Activated T-helper 17 cell treated with anti-CD3 and anti-CD28 coated beads, Interleukin-2, amount 50 U/mL, for 72 hours (primary cell): ENCODE results near the gene CENPM. TPM values are rescaled to one million over a fixed set of nuclear protein-coding genes. Genes with fewer than 3 reads are reported as not detected.

Experiments used
- ATAC-seq: fragments of 150-1000 bp; cut with Tn5 transposase; replicated peaks from 2 replicates; pipeline ENCODE4 v1.10.0; 2021; ENCODE audit warnings: mild to moderate bottlenecking, moderate library complexity
- H3K27ac Mint-ChIP-seq: one replicate; pipeline ENCODE4 v1.8.0; 2022; ENCODE audit warnings: mixed read lengths
- H3K27me3 Mint-ChIP-seq: one replicate; pipeline ENCODE4 v1.8.0; 2022; ENCODE audit warnings: mixed read lengths
- H3K36me3 Mint-ChIP-seq: one replicate; pipeline ENCODE4 v1.8.0; 2022; ENCODE audit warnings: low read depth, mild to moderate bottlenecking, mixed read lengths
- H3K4me1 Mint-ChIP-seq: one replicate; pipeline ENCODE4 v1.8.0; 2022; ENCODE audit warnings: mixed read lengths
- H3K4me3 Mint-ChIP-seq: one replicate; pipeline ENCODE4 v1.8.0; 2022; ENCODE audit warnings: mild to moderate bottlenecking, mixed read lengths
- H3K9me3 Mint-ChIP-seq: one replicate; pipeline ENCODE4 v1.8.0; 2022; ENCODE audit warnings: mixed read lengths
- total RNA-seq, 2 donors: library from RNA; stranded (reverse); gene quantifications; one replicate each; pipeline ENCODE4 v1.2.3, GENCODE V29; 2022

CENPM gene
- total RNA-seq, 2 donors from 2014 or later = 62.3 to 90.5 TPM

DNA sequence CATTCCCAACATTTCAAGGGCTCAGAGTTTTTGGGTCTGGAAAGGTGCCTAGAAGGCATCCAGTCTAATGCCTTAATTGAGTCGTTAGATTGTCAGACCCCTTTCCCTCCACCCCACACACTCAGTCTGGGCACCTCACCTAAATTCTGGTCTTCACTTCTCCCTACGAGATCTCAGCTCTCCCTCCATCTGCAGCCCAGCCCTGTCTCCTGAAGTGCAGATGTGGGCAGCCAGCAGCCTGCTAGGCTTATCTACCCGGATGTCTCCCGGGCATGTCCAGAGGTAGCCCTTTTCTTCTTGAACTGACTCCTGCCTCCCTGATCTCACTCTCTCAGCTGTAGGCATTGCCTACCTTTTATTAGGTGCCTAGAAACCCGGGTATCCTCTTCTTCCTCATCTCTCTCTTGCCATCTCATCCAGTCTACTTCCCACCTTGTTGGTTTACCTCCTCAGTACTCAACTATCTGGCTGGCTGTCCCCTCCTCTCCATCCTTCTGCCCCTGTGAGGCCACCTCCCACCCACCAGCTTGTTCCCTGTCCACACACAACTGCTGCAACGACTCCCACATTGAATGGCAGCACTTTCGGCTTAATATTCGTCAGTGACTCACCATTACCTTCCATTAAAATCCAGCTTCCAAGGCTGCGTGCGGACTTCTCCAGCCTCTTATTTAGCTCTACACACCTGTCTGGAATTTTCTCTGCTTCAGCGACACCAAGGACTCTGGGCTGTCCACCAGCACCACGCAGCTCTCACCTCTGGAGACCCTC lies 28.5 kb upstream of the CENPM start:
- H3K4me3 Mint-ChIP-seq = peak overlapping the region; percentile 73
- no peaks in the 10 kb centered on the region for H3K36me3 Mint-ChIP-seq
- no peak for ATAC-seq
- H3K27me3 Mint-ChIP-seq = peaks cover 17% of the 10 kb centered on the region
- H3K27ac Mint-ChIP-seq = no peak overlapping the region
- peaks cover 10% of the 10 kb centered on the region for H3K4me1 Mint-ChIP-seq
- no peaks in the 10 kb centered on the region for H3K9me3 Mint-ChIP-seq

DNA sequence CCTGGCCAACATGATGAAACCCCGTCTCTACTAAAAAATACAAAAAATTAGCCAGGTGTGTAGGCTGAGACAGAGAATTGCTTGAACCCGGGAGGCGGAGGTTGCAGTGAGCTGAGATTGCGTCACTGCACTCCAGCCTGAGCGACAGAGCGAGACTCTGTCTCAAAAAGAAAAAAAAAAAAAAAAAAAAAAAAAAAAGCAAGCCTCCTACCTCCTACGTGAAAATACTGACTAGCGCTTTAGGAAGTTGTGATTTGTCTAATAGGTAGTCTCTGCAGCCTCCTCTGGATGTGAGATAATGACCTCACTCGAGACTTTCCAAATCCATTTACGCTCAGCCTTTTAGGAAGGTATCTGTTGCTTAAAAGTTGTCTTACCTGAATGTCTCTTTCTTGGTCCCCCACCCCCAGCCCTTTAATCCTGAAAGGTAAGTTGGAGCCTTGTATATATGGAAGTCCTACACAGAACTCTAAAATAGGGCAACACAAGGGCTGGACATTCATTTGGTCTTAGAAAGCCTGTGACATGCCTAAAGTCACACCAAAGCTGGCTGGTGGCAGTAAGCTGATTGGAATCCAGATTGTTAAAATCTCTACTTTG lies 27.8 kb upstream of the CENPM start:
- Mint-ChIP-seq H3K36me3 (no peaks in the 10 kb centered on the region), H3K4me1 (peaks cover 10% of the 10 kb centered on the region), H3K27ac (no peak overlapping the region), H3K27me3 (peaks cover 17% of the 10 kb centered on the region), H3K9me3 (no peaks in the 10 kb centered on the region), H3K4me3 (peak overlapping the region; percentile 73)
- peak; percentile 83 for ATAC-seq

DNA sequence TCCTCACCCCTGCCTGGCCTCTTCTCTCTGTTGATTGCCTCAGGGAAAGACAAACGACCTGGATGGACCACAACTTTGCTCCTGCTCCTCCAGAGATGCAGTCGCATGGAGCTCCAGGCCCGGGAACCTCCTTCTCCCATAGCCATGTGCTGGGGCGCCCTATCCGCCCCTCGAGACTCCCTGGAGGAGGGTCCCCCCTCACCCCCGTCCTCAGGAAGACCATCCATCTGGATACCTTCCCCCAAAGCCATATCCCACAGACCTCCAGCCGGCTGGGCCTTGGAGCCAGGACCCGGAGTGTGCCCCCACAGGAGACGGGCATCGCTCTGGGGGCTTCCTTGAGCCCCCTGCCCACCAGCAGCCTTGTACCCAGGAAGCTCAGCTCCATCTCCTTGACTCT lies 24.5 kb upstream of the CENPM start:
- Mint-ChIP-seq H3K9me3 (no peaks in the 10 kb centered on the region), H3K4me1 (peaks cover 10% of the 10 kb centered on the region), H3K4me3 (no peak overlapping the region), H3K36me3 (no peaks in the 10 kb centered on the region), H3K27me3 (peaks cover 17% of the 10 kb centered on the region), H3K27ac (no peak overlapping the region)
- no peak for ATAC-seq

DNA sequence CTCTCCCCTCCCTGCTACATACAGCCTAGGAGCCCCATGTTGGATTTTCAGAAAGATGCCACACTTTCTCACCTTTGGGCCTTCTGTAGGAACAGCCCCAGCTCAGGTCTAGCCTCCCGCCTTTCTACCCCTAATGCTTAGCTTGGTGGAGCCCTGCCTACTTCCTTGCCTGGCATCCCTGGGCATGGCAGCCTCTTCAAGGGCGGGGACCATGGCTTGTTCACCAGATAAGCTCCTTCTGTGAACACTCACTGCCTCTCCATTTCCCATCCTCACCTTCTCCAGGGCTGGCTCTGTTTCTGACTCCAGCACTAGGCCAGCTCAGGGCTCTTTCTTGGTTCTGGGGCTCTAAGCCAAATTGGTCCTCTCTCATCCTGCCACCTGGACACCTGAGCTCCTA lies 23.6 kb upstream of the CENPM start:
- H3K27ac Mint-ChIP-seq = no peak overlapping the region
- H3K36me3 Mint-ChIP-seq = no peaks in the 10 kb centered on the region
- peaks cover 4% of the 10 kb centered on the region for H3K4me1 Mint-ChIP-seq
- peaks cover 10% of the 10 kb centered on the region for H3K27me3 Mint-ChIP-seq
- no peak for ATAC-seq
- no peak overlapping the region for H3K4me3 Mint-ChIP-seq
- H3K9me3 Mint-ChIP-seq = no peaks in the 10 kb centered on the region

DNA sequence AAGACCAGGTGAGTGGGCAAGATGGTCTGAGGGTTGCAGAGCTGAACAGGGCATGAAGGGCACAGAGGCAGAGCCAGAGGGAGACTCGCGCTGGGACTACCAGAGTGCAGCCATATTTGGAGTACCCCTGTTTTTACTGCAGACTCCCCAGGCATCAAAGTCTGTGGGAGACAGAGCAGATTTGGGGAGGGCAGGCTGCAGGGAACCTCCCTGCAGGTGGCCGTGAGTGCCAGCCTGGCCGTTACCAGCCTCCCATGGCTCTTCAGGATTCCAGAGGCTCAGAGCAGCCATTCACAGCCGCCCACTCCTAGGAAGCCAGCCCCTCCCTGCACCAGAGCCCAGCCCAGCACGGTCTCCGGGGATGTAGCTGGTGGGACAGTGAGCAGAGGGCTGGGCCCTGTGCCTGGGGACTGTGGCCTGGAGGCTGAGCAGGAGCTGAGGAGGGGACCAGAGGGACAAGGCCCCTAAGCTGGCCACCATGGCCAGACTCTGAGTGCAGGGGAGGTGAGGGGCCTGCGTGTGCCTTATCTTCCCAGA lies 22.2 kb upstream of the CENPM start, which contains the start of gene SEPTIN3:
Gene SEPTIN3, plus strand, starts transcription at position 334 of the 537 bp plus-strand sequence. CDS start 2,050 bp downstream, outside the sequence.
- H3K4me1 Mint-ChIP-seq = no peaks in the 10 kb centered on the region
- no peaks in the 10 kb centered on the region for H3K9me3 Mint-ChIP-seq
- ATAC-seq = no peak
- H3K4me3 Mint-ChIP-seq = no peak within 1 kb of the TSS
- peaks cover 6% of the 10 kb centered on the region for H3K27me3 Mint-ChIP-seq
- no peaks in the 10 kb centered on the region for H3K36me3 Mint-ChIP-seq
- H3K27ac Mint-ChIP-seq = peak within 1 kb of the TSS; percentile 25

DNA sequence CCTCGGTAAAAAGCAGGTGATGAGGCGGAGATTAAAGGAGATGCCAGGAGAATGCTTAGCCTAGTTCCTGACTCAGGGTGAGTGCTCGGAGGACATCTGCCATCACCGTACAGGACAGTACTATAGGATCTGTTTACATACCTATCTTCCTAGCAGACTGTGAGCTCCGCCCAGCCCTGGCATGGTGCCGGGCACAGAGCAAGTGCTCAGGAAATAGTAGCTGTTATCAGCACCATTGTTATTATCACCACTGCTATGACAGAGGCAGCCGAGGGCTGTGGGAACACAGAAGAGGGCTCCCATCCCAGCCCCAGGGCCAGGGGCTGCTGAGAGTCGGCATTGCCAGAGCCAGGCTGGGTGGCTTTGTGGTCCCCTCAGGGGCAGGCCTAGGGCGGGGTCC lies 21.6 kb upstream of the CENPM start:
- Mint-ChIP-seq H3K4me1 (no peaks in the 10 kb centered on the region), H3K36me3 (no peaks in the 10 kb centered on the region), H3K9me3 (no peaks in the 10 kb centered on the region), H3K27ac (peak overlapping the region; percentile 25), H3K4me3 (no peak overlapping the region), H3K27me3 (peaks cover 6% of the 10 kb centered on the region)
- ATAC-seq = no peak

DNA sequence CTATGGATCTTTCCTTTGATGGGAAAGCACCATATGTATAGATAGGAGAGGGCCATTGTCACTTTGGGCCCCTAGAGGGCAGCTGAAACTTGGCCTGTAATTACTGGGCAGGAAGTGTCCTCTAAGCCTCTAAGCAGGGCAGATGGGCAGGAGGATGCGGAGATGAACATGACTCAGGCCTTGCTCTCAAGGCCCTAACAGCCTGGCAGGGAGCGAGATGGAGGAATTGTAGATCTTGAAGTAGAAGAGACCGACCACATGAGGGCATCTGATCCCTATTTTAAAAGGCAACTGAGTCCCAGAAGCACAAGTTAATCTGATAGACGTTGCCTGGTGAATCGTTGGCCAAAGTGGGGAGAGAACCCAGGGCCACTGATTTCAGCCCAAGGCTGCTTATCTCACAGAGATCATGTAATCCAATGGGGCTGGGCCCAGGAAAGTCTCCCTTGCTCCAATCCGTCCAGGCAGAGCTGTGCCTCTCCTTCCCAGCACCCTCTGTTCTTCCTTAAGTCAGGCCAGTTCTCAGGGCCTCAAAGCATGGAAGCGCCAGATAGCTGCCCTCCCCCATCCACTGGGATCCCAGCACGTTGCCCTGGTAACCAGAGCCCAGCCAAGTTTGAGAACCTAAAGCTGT lies 19.8 kb upstream of the CENPM start:
- H3K9me3 Mint-ChIP-seq = no peaks in the 10 kb centered on the region
- ATAC-seq = peak; percentile 92
- H3K36me3 Mint-ChIP-seq = no peaks in the 10 kb centered on the region
- H3K27ac Mint-ChIP-seq = peak overlapping the region; percentile 68
- no peaks in the 10 kb centered on the region for H3K4me1 Mint-ChIP-seq
- H3K27me3 Mint-ChIP-seq = no peaks in the 10 kb centered on the region
- H3K4me3 Mint-ChIP-seq = no peak overlapping the region

DNA sequence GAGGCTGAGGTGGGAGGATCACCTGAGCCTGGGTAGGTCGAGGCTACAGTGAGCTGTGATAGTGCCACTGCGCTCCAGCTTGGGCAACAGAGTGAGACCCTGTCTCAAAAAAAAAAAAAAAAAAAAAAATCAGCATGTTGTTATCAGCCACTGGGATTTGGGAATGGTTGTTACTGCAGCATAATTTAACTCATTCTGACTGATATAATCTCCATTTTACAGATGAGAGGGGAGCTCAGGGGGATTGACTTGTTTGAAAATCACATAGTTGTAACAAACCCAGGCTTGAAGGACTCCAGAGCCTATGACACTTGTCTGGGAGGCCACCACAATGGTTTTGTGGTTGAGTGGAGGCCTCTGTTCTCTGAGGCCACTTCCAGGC lies 19.3 kb upstream of the CENPM start:
- Mint-ChIP-seq H3K4me3 (no peak overlapping the region), H3K27ac (peak overlapping the region; percentile 68), H3K4me1 (no peaks in the 10 kb centered on the region), H3K27me3 (no peaks in the 10 kb centered on the region), H3K9me3 (no peaks in the 10 kb centered on the region), H3K36me3 (no peaks in the 10 kb centered on the region)
- no peak for ATAC-seq

DNA sequence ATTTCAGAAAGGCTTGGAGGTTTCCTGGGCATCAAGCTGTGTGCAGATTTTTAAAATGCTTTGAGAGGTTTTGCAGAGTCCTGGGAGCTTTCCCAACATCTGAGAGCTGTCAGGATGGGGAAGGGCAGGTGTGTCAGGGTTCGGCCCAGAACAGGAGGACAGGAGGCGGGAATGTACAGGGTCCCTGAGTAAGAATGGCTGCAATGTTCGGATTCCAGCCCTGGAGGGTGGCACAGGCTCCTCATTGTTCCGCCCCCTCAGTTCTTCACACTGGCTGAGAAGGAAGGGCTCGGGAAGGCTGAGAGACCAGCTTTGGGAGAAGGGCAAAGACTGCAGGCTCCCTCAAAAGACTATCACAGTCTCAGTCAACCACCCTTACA lies 17.1 kb upstream of the CENPM start:
- ATAC-seq = no peak
- Mint-ChIP-seq H3K4me3 (no peak overlapping the region), H3K36me3 (no peaks in the 10 kb centered on the region), H3K27ac (no peak overlapping the region), H3K27me3 (no peaks in the 10 kb centered on the region), H3K9me3 (no peaks in the 10 kb centered on the region), H3K4me1 (no peaks in the 10 kb centered on the region)

DNA sequence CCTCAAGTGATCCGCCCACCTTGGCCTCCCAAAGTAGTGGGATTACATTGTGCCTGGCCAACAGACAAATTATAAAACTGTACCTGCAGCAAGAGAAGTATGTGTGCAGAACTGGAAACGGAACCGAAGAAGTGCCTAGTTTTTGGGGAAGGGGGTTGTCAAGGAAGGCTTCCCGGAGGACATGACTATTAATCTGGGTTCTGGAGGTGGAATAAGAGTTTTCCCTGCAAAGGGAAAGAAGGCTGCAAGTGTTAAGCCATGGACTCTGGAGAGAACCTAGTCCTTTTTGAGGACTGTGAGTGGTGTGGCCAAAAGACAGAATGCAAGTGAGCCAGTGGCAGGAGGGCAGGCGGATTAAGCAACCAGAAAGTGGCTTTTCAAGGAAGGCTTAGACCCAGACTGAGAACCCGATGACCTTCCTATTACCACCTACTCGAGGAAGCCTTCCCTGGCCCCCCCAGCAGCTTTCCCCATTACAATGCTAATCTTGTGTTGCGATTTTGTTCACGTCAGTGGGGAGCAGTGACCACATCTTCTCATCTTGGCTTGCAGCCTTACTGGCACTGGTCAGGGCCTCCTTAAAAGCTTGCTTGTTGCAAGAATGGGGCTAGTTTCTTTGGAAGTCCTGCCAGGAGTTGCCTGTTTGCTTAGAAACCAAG lies 16.6 kb upstream of the CENPM start:
- Mint-ChIP-seq H3K36me3 (no peaks in the 10 kb centered on the region), H3K27me3 (no peaks in the 10 kb centered on the region), H3K4me1 (no peaks in the 10 kb centered on the region), H3K9me3 (no peaks in the 10 kb centered on the region), H3K27ac (no peak overlapping the region), H3K4me3 (no peak overlapping the region)
- ATAC-seq = no peak

DNA sequence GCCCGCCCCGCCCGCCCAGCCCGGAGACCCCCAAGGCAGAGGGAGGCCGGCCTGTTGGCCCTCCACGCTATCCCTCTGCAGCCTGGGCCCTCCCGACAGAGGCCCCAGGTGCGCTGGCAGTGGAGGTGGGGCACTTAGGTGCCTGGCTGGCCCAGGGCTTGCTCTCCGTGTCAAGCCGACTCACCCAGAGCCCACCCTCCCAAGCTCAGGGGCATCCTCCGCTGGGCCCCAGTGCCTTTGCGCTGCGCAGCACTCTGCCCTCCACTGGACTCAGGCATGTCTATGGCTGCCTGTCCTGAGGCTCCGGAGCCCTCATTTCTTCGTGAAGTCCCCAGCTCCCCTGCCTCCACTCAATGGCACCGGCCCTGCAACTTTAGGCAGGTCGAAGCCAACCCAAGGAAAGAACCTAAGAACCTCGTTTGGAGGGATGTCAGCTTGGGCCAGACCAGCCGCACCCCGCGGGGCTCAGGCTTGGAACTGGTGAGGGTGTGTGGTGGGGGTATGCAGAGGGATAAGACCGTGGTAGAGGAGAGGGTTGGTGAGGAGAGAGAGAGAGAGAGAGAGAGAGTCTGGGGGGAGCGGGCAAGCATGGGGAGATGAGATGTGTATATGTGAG lies 11.1 kb upstream of the CENPM start:
- H3K36me3 Mint-ChIP-seq = no peaks in the 10 kb centered on the region
- ATAC-seq = peak; percentile 52

DNA sequence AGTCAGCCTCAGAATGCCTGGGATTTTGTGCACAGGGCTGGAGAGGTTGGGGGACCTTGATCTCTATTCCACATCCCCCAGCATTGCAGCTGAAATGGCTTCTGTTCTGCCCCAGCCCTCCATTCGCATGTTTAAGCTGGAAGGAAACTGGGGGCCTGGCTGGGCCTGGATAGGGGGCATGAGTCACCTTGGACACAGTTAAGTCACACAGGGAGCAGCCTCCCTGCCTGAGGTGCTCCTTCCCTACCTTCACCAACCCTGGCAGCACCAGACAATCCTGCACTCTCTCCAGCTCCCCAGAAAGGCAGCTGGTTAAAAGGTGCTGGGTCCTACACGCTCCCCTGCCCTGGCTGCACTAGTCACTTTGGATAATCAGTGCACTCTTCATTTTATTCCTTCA lies 5.8 kb upstream of the CENPM start:
- Mint-ChIP-seq H3K4me3 (no peak overlapping the region), H3K4me1 (peaks cover 11% of the 10 kb centered on the region), H3K9me3 (no peaks in the 10 kb centered on the region), H3K27ac (no peak overlapping the region), H3K36me3 (no peaks in the 10 kb centered on the region), H3K27me3 (no peaks in the 10 kb centered on the region)
- ATAC-seq = no peak

More for the DNA sequence above, 11.1 kb upstream of the CENPM start:
- no peaks in the 10 kb centered on the region for H3K27me3 Mint-ChIP-seq
- no peaks in the 10 kb centered on the region for H3K9me3 Mint-ChIP-seq
- peaks cover 4% of the 10 kb centered on the region for H3K4me1 Mint-ChIP-seq
- H3K4me3 Mint-ChIP-seq = no peak overlapping the region
- H3K27ac Mint-ChIP-seq = no peak overlapping the region

DNA sequence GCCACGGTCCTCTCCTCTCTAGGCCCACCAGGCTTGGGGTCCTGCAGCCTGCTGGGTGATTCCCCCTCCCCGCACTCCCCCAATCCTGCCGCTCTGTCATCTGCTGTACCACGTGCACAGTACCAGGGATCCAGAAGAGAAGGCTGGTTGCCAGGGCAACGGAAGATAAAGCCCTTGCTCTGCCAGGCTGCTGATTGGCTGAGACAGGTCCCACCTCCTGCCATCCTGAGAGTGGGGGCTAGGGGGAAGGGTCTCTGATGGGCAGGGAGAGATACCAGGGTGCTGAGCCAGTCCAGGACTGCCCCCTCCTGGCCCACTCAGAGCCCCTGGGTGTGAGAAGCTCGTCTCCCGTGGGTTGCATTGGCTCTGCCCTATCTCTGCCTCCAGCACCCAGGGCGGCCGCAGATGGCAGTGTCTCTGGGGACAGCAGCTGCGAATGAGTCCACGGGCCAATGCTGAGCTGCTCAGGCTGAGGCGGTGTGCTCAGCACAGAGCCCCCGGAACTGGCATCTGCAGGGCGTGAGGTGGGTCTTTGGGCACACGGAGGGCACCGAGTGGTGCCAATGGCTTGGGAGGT lies 5.0 kb upstream of the CENPM start, which contains the start of gene SMIM45:
Gene SMIM45, plus strand, starts transcription at position 253 of the 577 bp plus-strand sequence.
- Mint-ChIP-seq H3K9me3 (no peaks in the 10 kb centered on the region), H3K27ac (no peak within 1 kb of the TSS), H3K36me3 (no peaks in the 10 kb centered on the region), H3K4me1 (peaks cover 7% of the 10 kb centered on the region), H3K4me3 (no peak within 1 kb of the TSS), H3K27me3 (no peaks in the 10 kb centered on the region)
- ATAC-seq = no peak
